HG02610 (cell line): ENCODE measurements around the gene NAMPT.

Experiments used
- ATAC-seq: cut with Tn5 transposase; IDR thresholded peaks from one replicate; pipeline ENCODE4 v1.9.1; 2021; ENCODE audit warnings: mild to moderate bottlenecking, moderate library complexity; ENCODE audit not compliant: unreplicated experiment

The NAMPT gene

DNA sequence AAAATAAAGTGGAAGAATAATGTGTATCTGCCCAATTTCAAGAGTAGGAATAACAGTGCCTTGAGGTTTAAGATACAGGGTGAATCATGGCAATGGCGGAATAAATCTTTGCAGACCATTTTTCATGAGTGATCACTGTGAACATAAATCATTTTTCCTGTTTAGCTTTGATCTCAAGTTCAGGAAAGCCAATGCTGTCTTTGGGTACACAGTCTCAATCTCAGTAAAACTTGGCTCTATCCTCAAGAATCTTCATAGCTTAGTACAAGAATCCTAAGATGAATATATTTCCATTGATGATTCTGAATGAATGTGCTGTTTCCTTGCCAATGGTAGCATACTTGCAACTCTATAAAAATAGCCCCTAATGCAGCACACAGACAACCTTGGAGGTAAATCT lies 6.8 kb downstream of the NAMPT start:
- no peak for ATAC-seq

DNA sequence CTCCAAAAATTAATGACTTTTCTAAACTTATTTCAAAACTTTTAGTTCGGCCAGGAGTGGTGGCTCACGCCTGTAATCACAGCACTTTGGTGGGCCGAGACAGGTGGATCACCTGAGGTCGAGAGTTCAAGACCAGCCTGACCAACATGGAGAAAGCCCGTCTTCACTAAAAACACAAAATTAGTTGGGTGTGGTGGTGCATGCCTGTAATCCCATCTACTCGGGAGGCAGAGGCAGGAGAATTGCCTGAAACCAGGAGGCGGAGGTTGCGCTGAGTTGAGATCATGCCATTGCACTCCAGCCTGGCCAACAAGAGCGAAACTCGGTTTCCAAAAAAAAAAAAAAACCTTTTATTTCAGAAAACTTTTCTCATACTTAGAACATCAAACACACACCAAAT lies 8.3 kb downstream of the NAMPT start:
- ATAC-seq, result no peak

DNA sequence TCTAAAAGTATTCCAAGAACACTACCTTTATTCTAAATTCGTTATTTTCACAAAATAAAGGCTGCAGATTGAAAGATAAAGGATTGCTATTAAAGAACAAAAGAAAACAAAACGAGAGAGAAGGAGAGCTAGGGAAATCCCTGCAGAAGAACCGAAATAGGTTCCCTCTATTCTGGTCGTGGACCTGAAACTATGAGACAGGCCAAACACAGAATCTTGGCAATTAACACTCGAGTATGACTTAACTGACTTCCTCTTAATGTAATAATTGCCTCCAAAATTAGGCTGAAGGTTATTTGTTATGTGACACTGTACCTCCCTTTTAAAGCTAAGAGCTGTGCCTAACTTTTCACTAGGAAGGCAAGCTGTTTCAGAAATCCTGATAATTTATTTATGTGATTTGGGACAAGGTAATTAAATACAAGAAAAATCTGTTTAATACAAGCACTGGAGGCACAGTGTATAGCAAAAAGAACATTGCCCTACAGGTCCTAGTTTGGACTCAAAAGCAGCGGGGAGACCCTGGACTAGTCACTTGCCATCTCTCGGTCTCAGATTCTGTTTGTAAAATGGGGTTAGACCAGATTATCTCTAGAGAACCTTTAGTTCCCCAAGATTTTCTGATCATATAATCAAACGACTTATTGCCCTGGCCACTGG lies 11.6 kb downstream of the NAMPT start:
- ATAC-seq, result peak; percentile 81

DNA sequence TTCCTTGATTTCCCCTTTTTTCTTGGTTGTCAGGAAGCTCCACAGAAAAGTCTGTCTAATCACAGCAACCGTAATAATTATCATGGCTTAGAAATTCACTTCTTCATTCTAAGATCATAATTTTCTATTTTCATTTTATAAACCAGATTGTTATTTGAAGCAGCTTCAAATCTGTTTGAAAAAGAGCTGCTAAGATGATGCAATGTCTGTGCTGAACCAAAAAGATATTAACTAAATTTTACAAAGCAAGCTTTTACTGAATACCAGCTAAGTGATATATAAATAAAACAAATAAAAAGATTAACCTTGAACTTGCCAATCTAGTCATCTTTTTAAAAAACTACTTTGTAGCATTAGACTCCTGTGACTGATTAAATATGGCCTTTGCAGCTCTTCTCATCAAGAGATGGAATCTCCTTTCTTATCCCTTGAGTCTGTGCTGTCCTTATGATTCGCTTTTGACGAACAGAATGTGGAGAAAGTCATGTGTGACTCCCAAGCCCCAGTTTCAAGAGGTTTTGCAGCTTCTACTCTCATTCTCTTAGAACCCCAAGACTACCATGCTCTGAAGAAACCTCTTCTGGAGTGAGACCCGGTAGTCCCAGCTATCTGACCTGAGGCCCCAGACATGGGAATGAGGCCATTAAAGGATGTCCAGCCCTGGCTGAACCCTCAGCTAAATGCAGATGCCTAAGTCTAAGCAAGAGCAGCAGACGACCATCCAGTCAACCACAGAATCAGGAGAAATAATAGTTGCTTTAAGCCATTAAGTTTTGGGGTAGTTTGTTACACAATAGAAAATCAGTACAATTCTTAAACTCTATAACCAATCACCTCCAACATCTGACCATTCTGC lies 14.4 kb downstream of the NAMPT start:
- no peak for ATAC-seq

DNA sequence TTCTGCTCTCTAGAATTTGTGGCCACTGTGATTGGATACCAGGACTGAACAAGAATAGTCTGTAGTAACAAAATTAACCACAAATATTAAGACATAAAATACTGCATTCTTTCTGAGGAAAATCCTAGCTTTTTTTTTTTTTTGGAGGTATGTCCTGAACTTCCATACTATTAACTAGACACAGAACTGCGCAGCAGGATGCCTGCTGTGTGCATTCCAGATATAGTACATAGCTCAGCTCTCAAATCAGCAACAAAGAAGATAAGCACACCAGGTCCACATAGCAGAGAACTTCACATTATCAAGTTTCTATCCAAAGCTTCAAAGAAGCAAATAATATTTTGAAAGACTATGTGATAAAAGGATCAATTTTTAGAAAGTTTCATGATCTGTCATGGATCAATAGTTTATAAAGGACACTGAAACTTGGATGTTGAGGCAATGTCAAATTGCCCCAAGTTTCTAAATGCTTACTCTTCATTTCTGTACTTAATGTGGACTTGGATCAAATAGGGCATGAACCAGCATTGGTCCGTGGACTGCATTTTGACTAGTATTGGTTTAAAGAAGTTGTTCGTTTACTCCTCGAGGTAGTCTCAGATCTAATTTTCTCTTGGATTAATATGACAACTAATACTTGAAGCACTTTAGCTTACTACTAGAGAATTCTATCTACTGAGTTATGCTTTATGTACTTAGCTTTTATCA lies 15.4 kb downstream of the NAMPT start:
- ATAC-seq, result no peak

DNA sequence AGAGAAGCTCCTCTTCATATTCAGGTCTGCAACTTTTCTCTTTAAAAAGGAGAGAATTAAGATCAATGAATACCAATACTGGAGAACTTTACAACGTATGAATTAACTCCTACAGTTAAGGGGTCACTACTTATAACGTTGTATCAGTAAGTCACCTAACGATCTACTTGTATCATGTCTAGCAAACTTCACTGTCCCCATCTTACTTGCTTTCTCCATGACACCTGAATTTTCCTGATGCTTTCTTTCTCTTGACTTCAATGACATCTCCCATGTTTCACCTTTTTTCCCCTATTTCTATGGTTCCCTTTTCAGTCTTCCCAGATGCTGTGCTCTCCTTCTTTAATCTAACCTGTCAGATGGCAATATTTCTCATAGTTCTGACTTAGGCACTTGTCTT lies 19.6 kb downstream of the NAMPT start:
- ATAC-seq, result no peak

DNA sequence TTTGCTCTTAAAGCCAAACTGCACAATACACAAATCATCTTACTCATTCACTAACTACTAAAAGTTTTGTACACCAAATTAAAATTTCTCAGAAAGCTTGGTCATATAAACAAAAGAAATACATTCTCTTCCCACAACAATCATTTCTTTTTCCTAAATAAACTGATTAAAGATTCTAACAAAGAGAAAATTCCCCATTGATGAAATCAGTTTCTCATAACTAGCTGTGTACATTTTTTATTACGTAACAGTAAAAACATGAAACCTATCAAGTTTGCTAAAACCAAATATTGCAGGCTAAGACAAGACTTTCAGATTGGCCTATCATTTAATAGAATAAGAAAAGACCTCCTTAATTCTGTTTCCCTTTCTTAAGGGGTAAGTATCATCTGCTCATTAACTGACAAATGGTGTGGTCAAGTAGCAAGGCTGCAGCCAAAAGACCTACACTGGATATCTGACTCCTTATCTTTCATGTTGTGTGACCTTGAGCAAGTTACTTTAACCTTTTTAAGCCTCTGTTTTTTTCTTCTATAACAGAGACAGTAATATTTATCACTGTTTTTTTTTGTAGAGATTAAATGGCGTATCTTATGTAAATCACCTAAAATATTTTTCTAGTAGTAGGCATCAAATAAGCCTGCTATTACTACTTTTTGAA lies 22.4 kb downstream of the NAMPT start:
- no peak for ATAC-seq

DNA sequence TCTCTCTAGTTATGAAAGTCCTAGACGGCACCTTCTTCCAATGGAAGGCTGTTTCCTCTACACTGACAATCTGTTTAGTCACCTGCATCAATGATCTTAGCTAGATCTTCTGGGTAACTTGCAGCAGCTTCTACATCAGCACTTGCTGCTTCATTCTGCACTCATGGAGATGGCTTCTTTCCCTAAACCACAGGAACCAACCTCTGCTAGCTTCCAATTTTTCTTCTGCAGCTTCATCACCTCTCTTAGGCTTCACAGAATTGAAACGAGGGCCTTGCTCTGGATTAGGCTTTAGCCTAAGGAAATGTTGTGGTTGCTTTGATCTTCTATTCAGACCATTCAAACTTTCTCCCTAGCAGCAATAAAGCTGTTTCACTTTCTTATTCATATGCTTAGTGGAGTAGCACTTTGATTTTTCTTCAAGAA lies 24.6 kb downstream of the NAMPT start:
- ATAC-seq, result peak; percentile 78

DNA sequence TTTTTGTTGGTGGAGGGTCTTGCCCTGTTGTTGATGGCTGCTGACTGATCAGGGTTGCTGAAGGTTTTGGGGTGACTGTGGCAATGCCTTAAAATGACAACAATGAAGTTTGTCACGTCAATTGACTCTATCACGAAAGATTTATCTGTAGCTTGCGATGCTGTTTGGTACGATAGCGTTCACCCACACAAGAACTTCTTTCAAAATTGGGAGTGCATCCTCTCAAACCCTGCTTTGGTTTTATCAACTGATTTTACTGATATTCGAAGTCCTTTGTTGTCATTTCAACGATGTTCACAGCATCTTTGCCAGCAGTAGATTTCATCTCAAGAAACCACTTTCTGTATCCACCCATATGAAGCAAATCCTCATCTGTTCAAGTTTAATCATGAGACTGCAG lies 26.0 kb downstream of the NAMPT start:
- no peak for ATAC-seq

DNA sequence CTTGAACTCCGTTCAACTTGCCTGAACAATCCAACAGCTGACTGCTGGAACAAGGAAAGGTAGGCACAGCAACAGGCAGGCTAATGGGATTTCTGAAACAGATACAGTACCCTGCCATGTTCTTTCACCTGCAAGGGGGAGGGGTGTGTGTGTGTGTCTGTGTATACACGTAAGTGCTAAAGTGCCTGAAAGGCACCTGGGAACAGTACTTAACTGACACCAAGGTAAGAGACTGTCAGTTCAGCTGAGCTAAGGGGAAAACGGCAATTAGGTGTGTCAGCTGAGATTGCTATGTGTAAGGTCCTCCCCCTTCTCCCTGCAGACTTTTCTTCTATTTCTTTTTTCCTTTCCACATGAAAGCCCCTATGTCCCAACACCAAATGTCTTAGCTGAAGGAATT lies 27.0 kb downstream of the NAMPT start:
- ATAC-seq, result no peak

DNA sequence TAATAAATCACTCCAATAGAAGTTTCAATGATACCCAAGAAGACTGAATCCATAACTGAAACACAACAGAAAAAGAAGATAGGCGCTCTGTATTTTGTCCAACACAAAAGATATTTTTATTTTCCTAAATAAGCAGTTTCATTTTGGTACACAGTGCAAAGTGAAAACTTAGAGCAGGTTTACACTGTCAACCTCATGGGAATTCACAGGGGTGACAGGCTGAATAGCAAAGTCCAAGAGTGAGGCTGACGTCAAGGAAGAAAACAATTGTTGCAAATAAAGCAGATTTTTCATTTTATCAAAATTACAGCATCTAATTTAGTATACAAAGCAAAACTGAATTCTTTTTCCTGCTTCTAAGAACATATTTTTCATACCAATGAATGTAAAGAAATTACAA lies 28.6 kb downstream of the NAMPT start:
- no peak for ATAC-seq

DNA sequence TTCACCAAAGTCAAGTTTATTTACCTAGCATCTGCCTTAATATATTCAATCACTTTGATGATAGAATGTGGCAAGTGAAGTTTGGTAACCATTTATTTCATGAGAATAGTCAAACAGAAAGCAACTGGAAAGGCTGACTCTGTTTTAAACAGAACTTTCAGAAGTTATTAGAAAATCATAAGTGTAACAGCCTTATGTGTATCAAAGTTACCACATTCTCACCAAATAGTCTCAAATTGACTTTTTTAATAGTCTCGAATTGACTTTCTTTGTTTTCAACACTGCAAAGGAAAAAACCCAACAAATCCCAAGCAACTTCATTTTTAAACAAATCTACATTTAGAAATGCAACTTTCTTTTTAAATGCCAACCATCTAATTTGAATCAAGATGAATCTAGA lies 29.5 kb downstream of the NAMPT start:
- ATAC-seq, result peak; percentile 66

DNA sequence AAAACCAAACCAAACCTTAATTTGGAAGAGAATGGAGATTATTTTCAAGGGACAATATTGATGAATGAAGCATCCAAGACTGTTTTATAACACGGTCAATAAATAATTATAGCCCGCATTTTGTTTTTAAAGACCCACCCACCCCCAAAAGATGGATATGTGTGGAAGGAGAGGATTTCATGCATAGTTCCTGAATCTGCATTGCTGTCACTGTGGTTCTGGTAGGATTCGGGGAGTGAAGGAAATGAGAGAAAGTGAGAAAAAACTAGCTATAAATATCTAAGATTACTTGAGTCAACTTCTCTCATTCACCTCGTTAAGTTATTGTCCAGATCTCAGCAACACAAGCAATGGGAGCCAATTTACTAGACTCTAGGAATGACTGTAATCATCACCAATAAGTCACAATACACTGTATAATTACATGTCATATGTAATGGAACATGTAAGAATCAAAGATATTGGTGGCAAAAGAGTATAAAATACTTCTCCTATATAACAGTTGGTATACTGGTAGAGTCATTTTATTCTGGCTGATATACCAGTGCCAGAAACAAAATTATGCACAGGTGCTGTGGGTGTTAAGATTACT lies 30.2 kb downstream of the NAMPT start:
- ATAC-seq, result peak; percentile 34

DNA sequence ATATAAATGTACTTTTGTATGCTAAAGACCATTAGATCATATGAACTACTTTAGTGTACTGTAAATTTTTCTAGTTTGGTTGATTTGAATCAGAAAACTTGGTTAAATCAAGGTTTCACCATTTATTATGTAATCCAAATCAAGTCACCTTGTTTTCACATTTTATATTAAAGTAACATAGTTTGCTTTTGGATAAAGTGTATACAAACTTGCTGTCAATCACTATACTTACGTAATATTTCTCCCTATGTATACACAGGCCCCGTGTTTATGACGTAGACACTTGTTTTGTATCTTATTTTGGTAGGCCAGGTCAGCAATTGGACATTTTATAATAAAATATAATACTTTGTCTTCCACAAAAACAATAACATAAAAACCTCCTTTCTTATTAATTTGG lies 32.2 kb downstream of the NAMPT start:
- ATAC-seq, result no peak

DNA sequence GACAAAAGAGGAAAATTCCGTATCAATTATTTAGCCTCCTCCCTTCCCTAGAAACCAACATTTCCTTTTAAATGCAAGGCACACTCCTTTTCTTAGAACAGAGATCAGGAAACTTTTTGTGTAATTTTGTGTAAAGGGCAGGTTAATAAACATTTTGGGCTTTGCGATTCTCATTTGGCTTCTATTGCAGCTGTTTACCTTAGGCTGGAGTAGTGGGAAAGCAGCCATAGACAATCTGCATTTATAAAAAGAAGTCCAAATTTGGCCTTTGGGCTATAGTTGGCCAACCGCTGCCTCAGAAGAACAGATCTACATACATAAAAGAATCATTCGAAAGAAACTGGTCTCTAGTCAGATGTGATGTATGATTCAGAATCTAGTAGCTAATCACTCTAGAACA lies 35.3 kb downstream of the NAMPT start:
- ATAC-seq, result no peak

DNA sequence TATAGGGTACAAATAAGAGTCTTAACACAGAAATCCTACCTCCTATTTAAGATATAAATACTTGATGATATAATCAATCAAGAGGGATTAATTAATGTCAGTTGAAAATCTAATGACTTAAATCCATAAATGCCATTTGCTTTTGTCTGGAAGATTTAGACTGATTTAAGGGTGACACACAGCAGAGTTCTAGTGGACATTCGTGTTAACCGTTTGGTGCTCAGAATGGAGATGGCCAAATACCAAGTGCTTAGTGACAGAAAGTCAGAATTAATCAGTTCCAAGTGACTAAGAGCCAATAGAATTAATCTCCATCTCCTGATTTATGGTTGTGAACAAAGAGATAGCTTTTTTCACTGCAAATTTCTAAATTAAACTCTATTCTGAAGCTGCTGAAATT lies 36.2 kb downstream of the NAMPT start:
- no peak for ATAC-seq

DNA sequence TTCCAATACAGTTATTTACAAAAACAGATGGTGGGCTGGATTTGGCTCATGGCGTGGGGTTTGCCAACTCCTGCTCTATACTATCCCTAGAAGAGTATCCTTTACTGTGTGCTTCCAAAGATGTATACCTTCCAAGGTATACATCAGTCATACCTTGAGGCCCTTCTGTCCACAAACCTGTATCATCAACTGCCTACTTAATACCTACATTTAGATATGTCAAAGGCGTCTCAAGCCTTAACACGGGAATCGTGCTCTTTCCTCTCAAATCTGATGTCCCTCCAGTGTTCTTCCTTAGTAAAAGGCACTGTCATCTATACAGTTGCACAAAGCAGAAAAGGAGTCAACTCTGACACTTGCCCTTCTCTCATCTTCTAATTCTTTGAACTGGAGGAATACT lies 36.9 kb downstream of the NAMPT start:
- no peak for ATAC-seq

DNA sequence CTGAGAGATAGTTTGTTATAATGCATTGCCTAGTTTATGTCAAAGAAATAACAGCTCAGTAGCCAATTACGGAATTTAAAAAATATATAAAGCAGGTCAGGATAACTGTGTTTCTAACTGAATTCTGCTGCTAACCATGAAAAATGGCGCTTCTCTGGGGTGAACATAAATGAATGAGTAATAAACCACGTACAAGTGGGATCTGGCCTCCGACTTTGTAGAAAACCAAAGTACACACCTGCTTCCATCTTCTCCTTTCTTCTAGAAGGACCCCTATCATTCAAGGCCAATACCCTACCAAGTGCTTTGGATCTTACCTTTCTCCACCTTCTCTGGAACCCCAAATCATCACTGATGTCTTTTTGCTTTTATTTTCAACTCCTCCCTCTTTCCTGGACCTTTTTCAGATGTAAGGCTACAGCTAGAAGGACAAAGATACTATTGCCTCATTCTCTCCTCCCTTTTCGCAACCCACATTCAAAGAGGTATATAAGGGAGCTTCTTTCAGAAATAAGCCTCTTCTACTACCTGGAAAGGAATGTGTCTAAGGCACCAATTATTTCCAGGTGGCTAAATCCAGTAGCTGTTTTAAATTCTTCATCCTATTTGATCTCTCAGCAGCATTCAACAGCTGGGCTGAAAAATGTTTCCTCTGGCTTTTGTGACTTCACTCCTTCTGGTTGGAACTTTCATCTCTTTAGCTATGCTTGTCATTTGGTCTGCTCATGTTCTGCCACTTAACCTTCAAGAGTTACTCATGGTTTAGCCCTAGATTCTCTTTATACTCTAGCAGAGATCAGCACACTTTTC lies 37.7 kb downstream of the NAMPT start:
- ATAC-seq, result no peak

DNA sequence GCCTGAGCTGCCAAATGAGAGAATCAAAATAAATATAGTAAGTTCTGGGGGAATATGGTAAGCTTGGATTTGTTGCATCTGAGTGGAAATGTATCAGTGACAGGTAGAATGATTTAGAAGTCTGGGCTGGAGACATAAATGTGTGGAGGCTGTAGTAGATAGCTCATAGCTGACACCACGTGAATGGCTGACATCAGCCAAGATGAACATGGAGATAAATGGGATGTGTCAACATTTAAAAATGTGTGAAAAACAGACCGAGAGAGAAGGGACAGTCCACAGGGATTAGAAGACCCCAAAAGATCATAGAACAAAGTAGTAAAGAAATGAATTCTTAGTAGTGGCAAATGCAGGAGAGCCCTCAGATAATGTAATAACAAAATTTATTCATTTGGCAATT lies 40.9 kb downstream of the NAMPT start:
- no peak for ATAC-seq

DNA sequence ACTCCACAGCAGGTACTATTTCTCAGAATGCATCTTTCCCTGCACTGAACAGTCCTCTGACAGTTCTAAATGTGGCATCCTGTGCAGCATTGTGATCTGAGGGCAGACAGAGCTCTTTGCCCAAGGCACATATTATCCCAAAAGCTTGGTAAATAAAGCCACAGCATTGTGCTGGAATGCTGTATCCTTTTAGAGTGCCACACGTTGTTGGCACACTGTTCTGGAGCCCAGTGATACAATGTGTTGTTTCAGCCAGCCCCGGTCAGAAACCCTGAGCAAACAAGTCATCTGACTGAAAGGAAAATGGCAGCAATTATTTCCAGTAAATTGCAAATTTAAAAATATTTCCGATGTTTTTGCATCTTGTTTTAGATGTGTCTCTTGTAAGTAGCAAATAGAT lies 45.4 kb downstream of the NAMPT start:
- no peak for ATAC-seq
